ENCODE measurements around the gene SCUBE1. TPM values are rescaled to one million over a fixed set of nuclear protein-coding genes. Genes with fewer than 3 reads are reported as not detected.

Gene SCUBE1
- total RNA-seq, 1 donor from 2014 or later, result not detected

GRCh38 chr22:43312608-43313007 lies 30.6 kb downstream of the SCUBE1 start:
- TF ChIP-seq, protein P1, sequence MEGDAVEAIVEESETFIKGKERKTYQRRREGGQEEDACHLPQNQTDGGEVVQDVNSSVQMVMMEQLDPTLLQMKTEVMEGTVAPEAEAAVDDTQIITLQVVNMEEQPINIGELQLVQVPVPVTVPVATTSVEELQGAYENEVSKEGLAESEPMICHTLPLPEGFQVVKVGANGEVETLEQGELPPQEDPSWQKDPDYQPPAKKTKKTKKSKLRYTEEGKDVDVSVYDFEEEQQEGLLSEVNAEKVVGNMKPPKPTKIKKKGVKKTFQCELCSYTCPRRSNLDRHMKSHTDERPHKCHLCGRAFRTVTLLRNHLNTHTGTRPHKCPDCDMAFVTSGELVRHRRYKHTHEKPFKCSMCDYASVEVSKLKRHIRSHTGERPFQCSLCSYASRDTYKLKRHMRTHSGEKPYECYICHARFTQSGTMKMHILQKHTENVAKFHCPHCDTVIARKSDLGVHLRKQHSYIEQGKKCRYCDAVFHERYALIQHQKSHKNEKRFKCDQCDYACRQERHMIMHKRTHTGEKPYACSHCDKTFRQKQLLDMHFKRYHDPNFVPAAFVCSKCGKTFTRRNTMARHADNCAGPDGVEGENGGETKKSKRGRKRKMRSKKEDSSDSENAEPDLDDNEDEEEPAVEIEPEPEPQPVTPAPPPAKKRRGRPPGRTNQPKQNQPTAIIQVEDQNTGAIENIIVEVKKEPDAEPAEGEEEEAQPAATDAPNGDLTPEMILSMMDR (conservative IDR thresholded peaks at IDR 0.05; ENCODE audit: low read depth, low read length), result no peak
- no peak for DNase-seq (ENCODE audit: low read depth)
- no peak overlapping the region for H3K4me3 ChIP-seq (ENCODE audit: low read depth, low read length)

GRCh38 chr22:43310798-43311197 lies 32.4 kb downstream of the SCUBE1 start:
- DNase-seq (ENCODE audit: low read depth), result no peak
- TF ChIP-seq, protein P1 (conservative IDR thresholded peaks at IDR 0.05; ENCODE audit: low read depth, low read length), result no peak

DNA sequence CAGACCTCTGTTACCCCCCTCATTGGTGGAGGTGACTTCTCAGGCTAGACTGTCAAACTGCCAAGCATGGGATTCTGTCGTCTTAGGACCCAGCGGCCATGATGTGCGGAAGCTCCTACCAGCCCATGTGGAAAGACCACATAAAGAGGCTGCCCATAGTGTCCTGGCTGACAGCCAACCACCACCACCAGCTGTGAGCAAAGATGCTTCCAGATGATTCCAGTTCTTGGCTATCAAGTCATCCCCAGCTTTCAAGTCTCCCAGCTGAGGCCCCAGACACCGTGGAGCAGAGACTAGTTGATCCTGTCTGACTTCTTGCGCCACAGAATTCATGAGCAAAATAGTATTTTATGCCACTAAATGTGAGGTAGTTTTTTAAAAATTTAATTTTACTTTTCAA lies 32.9 kb downstream of the SCUBE1 start:
- H3K4me3 ChIP-seq (ENCODE audit: low read depth, low read length), result no peak overlapping the region
- DNase-seq (ENCODE audit: low read depth), result no peak
- TF ChIP-seq, protein P1 (conservative IDR thresholded peaks at IDR 0.05; ENCODE audit: low read depth, low read length), result no peak

More at GRCh38 chr22:43310798-43311197, 32.4 kb downstream of the SCUBE1 start:
- H3K4me3 ChIP-seq (ENCODE audit: low read depth, low read length), result no peak overlapping the region

DNA sequence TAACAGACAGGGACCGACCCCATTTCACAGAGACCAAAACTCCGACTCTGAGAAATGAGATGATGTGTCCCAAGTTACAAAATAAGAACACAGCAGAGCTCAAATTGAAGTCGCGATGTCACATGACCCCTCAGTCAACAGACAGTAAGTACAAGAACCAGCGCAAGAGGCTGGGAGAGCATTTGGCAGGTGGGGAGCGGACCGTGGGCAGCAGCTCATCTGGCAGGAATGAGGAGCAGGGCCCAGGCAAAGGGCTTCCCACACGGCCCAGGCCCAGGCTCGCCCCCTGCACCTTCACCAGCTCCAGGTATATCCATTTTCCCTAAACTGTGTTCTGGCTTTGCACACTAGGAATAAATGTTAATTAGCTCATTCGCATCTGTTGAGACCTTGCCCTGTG lies 34.3 kb downstream of the SCUBE1 start:
- H3K4me3 ChIP-seq (ENCODE audit: low read depth, low read length), result no peak overlapping the region
- no peak for DNase-seq (ENCODE audit: low read depth)
- TF ChIP-seq, protein P1 (conservative IDR thresholded peaks at IDR 0.05; ENCODE audit: low read depth, low read length), result no peak

GRCh38 chr22:43308060-43308830 lies 34.9 kb downstream of the SCUBE1 start:
- DNase-seq (ENCODE audit: low read depth), result no peak
- no peak overlapping the region for H3K4me3 ChIP-seq (ENCODE audit: low read depth, low read length)
- TF ChIP-seq, protein P1 (conservative IDR thresholded peaks at IDR 0.05; ENCODE audit: low read depth, low read length), result no peak

DNA sequence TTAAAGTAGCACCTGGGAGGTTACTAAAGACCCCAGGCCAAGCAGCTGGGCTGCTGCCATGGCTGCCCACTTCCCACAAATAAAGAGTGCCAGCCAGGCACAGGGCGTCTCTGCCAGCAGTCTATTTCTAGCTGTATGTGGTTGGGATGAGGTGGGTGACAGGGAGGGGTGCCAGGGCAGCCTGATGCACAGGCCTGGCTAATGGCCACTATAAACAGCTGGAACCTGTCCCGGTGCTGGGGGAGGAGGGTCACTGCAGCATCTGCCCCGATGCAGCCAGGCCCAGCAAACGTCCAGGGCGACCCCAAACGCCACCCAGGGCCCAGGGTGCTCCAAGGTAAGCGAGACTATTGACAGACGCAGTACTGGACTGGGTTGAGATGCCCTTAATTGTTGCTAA lies 37.4 kb downstream of the SCUBE1 start:
- no peak overlapping the region for H3K4me3 ChIP-seq (ENCODE audit: low read depth, low read length)
- no peak for DNase-seq (ENCODE audit: low read depth)
- TF ChIP-seq, protein P1 (conservative IDR thresholded peaks at IDR 0.05; ENCODE audit: low read depth, low read length), result no peak

All from epithelial cell of proximal tubule (primary cell).